Bronchial smooth muscle cell (primary cell): ENCODE results near the gene KLRC3. TPM values are rescaled to one million over a fixed set of nuclear protein-coding genes. Genes with fewer than 3 reads are reported as not detected.

ENCODE experiments used
- total RNA-seq: library from RNA; depleted of rRNA; stranded (reverse); fragments of >200 nt; gene quantifications from 2 replicates; pipeline ENCODE4 v1.2.1, GENCODE V29; 2014

The KLRC3 gene
- total RNA-seq, result not detected in 2 replicates

GRCh38 chr12:10420334-10420733, at the start of gene KLRC3:
KLRC3 (minus strand) TSS chr12:10420595; CDS start chr12:10420550, 45 bp downstream.

GRCh38 chr12:10453156-10453555, 32.8 kb upstream of the KLRC3 start, which contains the start of gene KLRC1:
KLRC1 (minus strand) TSS chr12:10453377; CDS start chr12:10451156, 2,221 bp downstream.

DNA sequence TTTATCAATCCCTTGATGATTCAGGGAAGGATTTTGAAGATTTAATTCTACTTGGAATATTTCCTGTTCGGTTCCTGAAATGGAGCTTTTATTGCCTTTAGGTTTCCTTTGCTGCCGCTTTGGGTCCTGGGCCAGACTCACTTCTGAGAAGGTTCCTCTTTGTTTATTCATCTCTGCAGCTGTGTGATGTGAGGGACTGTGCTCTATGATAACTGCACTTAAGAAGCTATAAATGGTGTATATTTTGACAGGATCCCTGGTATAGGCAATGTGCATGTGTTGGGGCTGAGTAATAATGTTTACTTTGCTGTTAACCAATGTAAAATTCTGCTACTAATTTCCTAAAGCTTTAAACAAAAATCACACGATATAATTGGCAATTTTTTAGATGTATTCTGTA, 15.4 kb upstream of the KLRC3 start, which contains the start of gene KLRC2:
Gene KLRC2 (minus strand): TSS at position 195 of the 400 bp plus-strand sequence. CDS start 24 bp downstream, at position 171.

GRCh38 chr12:10409392-10409791, 11.0 kb downstream of the KLRC3 start, which contains the start of gene KLRC4:
KLRC4 (minus strand) TSS chr12:10409757; CDS start chr12:10409575, 182 bp downstream.

DNA sequence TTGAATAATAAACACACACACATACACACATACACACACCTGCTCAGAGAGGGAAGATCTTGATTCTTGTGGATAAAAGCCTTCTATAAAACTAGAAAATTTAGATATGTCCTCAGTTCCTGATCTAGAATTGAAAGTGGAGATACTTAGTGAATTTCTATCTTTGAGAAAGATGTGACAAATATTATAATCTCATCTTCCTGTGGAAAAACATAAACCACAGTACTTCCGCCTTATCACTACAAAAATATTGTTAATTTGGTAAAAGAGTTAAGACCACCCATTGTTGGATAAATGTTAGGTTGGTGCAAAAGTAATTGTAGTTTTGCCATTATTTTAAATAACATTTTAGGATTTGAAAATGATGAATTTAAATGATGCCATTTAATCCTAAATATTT, 30.5 kb downstream of the KLRC3 start, which contains the start of gene KLRK1:
Gene KLRK1 (minus strand): TSS at position 138 of the 400 bp plus-strand sequence. CDS start 1,231 bp downstream, outside the sequence.

Other genes with a start within 250 kb of the KLRC3 start
- gene OLR1, start 248.5 kb downstream of the KLRC3 start, total RNA-seq, result 0.16 TPM in 1 of 2 replicates, not detected in the other
- gene TMEM52B, start 241.6 kb downstream of the KLRC3 start, total RNA-seq, result not detected in 2 replicates
- 89.4 and 103 TPM in 2 replicates for gene GABARAPL1, start 207.7 kb downstream of the KLRC3 start, total RNA-seq
- gene KLRD1, start 112.7 kb downstream of the KLRC3 start, total RNA-seq, result 0.09 and 0.16 TPM in 2 replicates
- not detected in 2 replicates for gene KLRK1, start 30.6 kb downstream of the KLRC3 start, total RNA-seq
- gene KLRC4, start 10.8 kb downstream of the KLRC3 start, total RNA-seq, result not detected in 2 replicates
- 0.43 TPM in 1 of 2 replicates, not detected in the other for gene KLRC2, start 15.4 kb upstream of the KLRC3 start, total RNA-seq
- gene KLRC1, start 32.8 kb upstream of the KLRC3 start, total RNA-seq, result not detected in 2 replicates
- 0.34 and 0.95 TPM in 2 replicates for gene EIF2S3B, start 85.3 kb upstream of the KLRC3 start, total RNA-seq
- 15.0 and 22.9 TPM in 2 replicates for gene MAGOHB, start 193.0 kb upstream of the KLRC3 start, total RNA-seq